HEK293 (cell line): ENCODE results near the gene EPOP.

Source experiments
- GFI1B ChIP-seq: fragments of 450-650 bp; formaldehyde crosslinking; IDR thresholded peaks from 2 replicates; pipeline ENCODE4 v1.5.1; 2016; ENCODE audit warnings: missing biosample characterization, missing genetic modification characterization
- KLF1 ChIP-seq: fragments of 450-650 bp; formaldehyde crosslinking; IDR thresholded peaks from 2 replicates; pipeline ENCODE4 v1.5.1; 2016; ENCODE audit warnings: missing biosample characterization, missing genetic modification characterization
- KLF7 ChIP-seq: fragments of 450-650 bp; formaldehyde crosslinking; IDR thresholded peaks from 2 replicates; pipeline ENCODE4 v1.5.1; 2016; ENCODE audit warnings: missing biosample characterization, missing genetic modification characterization, borderline replicate concordance
- KLF8 ChIP-seq: fragments of 450-650 bp; formaldehyde crosslinking; IDR thresholded peaks from 2 replicates; pipeline ENCODE4 v1.5.1; 2016; ENCODE audit warnings: missing biosample characterization, missing genetic modification characterization
- MYNN ChIP-seq: fragments of 450-650 bp; formaldehyde crosslinking; IDR thresholded peaks from 2 replicates; pipeline ENCODE4 v1.5.1; 2016; ENCODE audit warnings: missing biosample characterization, missing genetic modification characterization, borderline replicate concordance
- OSR2 ChIP-seq: fragments of 450-650 bp; formaldehyde crosslinking; IDR thresholded peaks from 2 replicates; pipeline ENCODE4 v1.5.1; 2016; ENCODE audit warnings: missing biosample characterization, missing genetic modification characterization
- PBX3 ChIP-seq: sonication (generic); formaldehyde crosslinking; IDR thresholded peaks from 2 replicates; pipeline ENCODE4 v1.8.1; 2022; ENCODE audit warnings: mild to moderate bottlenecking, moderate library complexity, missing genetic modification reagents
- SCRT2 ChIP-seq: fragments of 450-650 bp; formaldehyde crosslinking; IDR thresholded peaks from 2 replicates; pipeline ENCODE4 v1.5.1; 2016; ENCODE audit warnings: missing biosample characterization, missing genetic modification characterization
- ZBTB48 ChIP-seq: fragments of 450-650 bp; formaldehyde crosslinking; IDR thresholded peaks from 2 replicates; pipeline ENCODE4 v1.5.1; 2016; ENCODE audit warnings: missing biosample characterization, missing genetic modification characterization
- ZBTB7A ChIP-seq: fragments of 450-650 bp; formaldehyde crosslinking; IDR thresholded peaks from 2 replicates; pipeline ENCODE4 v1.5.1; 2016; ENCODE audit warnings: low read depth, missing biosample characterization, missing genetic modification characterization
- ZNF138 ChIP-seq: fragments of 450-650 bp; formaldehyde crosslinking; IDR thresholded peaks from 2 replicates; pipeline ENCODE4 v1.5.1; 2016; ENCODE audit warnings: missing biosample characterization, missing genetic modification characterization, borderline replicate concordance
- ZNF140 ChIP-seq: fragments of 450-650 bp; formaldehyde crosslinking; IDR thresholded peaks from 2 replicates; pipeline ENCODE4 v1.5.1; 2016; ENCODE audit warnings: missing biosample characterization, missing genetic modification characterization
- ZNF148 ChIP-seq: fragments of 450-650 bp; formaldehyde crosslinking; IDR thresholded peaks from 2 replicates; pipeline ENCODE4 v1.5.0; 2017; ENCODE audit warnings: missing biosample characterization, missing genetic modification characterization, borderline replicate concordance
- ZNF169 ChIP-seq: fragments of 450-650 bp; formaldehyde crosslinking; IDR thresholded peaks from 2 replicates; pipeline ENCODE4 v1.5.1; 2016; ENCODE audit warnings: missing biosample characterization, missing genetic modification characterization
- ZNF184 ChIP-seq: fragments of 450-650 bp; IDR thresholded peaks from 2 replicates; pipeline ENCODE4 v1.5.1; 2018; ENCODE audit warnings: missing biosample characterization, mild to moderate bottlenecking, missing genetic modification characterization
- ZNF19 ChIP-seq: fragments of 450-650 bp; formaldehyde crosslinking; IDR thresholded peaks from 2 replicates; pipeline ENCODE4; 2016; ENCODE audit warnings: missing biosample characterization, missing genetic modification characterization, low read depth
- ZNF223 ChIP-seq: fragments of 450-650 bp; formaldehyde crosslinking; IDR thresholded peaks from 2 replicates; pipeline ENCODE4 v1.5.1; 2016; ENCODE audit warnings: missing biosample characterization, missing genetic modification characterization
- ZNF26 ChIP-seq: fragments of 450-650 bp; formaldehyde crosslinking; IDR thresholded peaks from 2 replicates; pipeline ENCODE4 v1.5.1; 2016; ENCODE audit warnings: missing biosample characterization, missing genetic modification characterization
- ZNF324 ChIP-seq: fragments of 450-650 bp; formaldehyde crosslinking; IDR thresholded peaks from 2 replicates; pipeline ENCODE4 v1.5.1; 2016; ENCODE audit warnings: missing biosample characterization, missing genetic modification characterization
- ZNF341 ChIP-seq: fragments of 450-650 bp; formaldehyde crosslinking; IDR thresholded peaks from 2 replicates; pipeline ENCODE4; 2016; ENCODE audit warnings: low read depth, missing biosample characterization, missing genetic modification characterization
- ZNF433 ChIP-seq: fragments of 450-650 bp; formaldehyde crosslinking; IDR thresholded peaks from 2 replicates; pipeline ENCODE4 v1.5.1; 2016; ENCODE audit warnings: missing biosample characterization, missing genetic modification characterization, low read depth
- ZNF501 ChIP-seq: fragments of 450-650 bp; formaldehyde crosslinking; IDR thresholded peaks from 2 replicates; pipeline ENCODE4 v1.5.1; 2016; ENCODE audit warnings: missing biosample characterization, missing genetic modification characterization
- ZNF510 ChIP-seq: fragments of 450-650 bp; formaldehyde crosslinking; IDR thresholded peaks from 2 replicates; pipeline ENCODE4 v1.5.1; 2018; ENCODE audit warnings: mild to moderate bottlenecking, missing genetic modification characterization, missing biosample characterization; ENCODE audit not compliant: insufficient replicate concordance
- ZNF529 ChIP-seq: fragments of 450-650 bp; formaldehyde crosslinking; IDR thresholded peaks from 2 replicates; pipeline ENCODE4 v1.5.1; 2017; ENCODE audit warnings: missing genetic modification characterization, missing biosample characterization; ENCODE audit not compliant: insufficient replicate concordance
- ZNF530 ChIP-seq: fragments of 450-650 bp; formaldehyde crosslinking; IDR thresholded peaks from 2 replicates; pipeline ENCODE4 v1.5.1; 2016; ENCODE audit warnings: low read depth, missing biosample characterization, missing genetic modification characterization
- ZNF558 ChIP-seq: fragments of 450-650 bp; formaldehyde crosslinking; IDR thresholded peaks from 2 replicates; pipeline ENCODE4 v1.5.1; 2016; ENCODE audit warnings: missing biosample characterization, missing genetic modification characterization
- ZNF561 ChIP-seq: fragments of 450-650 bp; IDR thresholded peaks from 2 replicates; pipeline ENCODE4 v1.5.1; 2018; ENCODE audit warnings: missing biosample characterization, missing genetic modification characterization, borderline replicate concordance
- ZNF571 ChIP-seq: fragments of 450-650 bp; formaldehyde crosslinking; IDR thresholded peaks from 2 replicates; pipeline ENCODE4 v1.5.0; 2017; ENCODE audit warnings: missing biosample characterization, missing genetic modification characterization
- ZNF596 ChIP-seq: fragments of 450-650 bp; IDR thresholded peaks from 2 replicates; pipeline ENCODE4 v1.5.0; 2018; ENCODE audit warnings: missing biosample characterization, mild to moderate bottlenecking, missing genetic modification characterization, moderate library complexity
- ZNF621 ChIP-seq: fragments of 450-650 bp; formaldehyde crosslinking; IDR thresholded peaks from 2 replicates; pipeline ENCODE4 v1.5.1; 2017; ENCODE audit warnings: missing biosample characterization, missing genetic modification characterization
- ZNF654 ChIP-seq: fragments of 450-650 bp; formaldehyde crosslinking; IDR thresholded peaks from 2 replicates; pipeline ENCODE4 v1.5.1; 2016; ENCODE audit warnings: low read depth, missing biosample characterization, missing genetic modification characterization
- ZNF664 ChIP-seq: fragments of 450-650 bp; formaldehyde crosslinking; IDR thresholded peaks from 2 replicates; pipeline ENCODE4 v1.5.1; 2016; ENCODE audit warnings: missing biosample characterization, missing genetic modification characterization
- ZNF707 ChIP-seq: fragments of 450-650 bp; formaldehyde crosslinking; IDR thresholded peaks from 2 replicates; pipeline ENCODE4 v1.5.1; 2016; ENCODE audit warnings: missing biosample characterization, missing genetic modification characterization
- ZNF785 ChIP-seq: fragments of 450-650 bp; formaldehyde crosslinking; IDR thresholded peaks from 2 replicates; pipeline ENCODE4 v1.5.1; 2016; ENCODE audit warnings: missing biosample characterization, missing genetic modification characterization
- ZNF830 ChIP-seq: fragments of 450-650 bp; IDR thresholded peaks from 2 replicates; pipeline ENCODE4 v1.5.0; 2018; ENCODE audit warnings: missing biosample characterization, missing genetic modification characterization, low read depth, mild to moderate bottlenecking, moderate library complexity
- ZSCAN30 ChIP-seq: fragments of 450-650 bp; IDR thresholded peaks from 2 replicates; pipeline ENCODE4 v1.5.1; 2018; ENCODE audit warnings: missing biosample characterization, mild to moderate bottlenecking, missing genetic modification characterization, moderate library complexity

EPOP gene

GRCh38 chr17:38674014-38674748 lies 576 bp downstream of the EPOP start (continued):
- TF ChIP-seq ZBTB7A = no peak
- no peak for TF ChIP-seq ZNF19 (tag by site-specific recombination)
- TF ChIP-seq ZNF654 = no peak
- no peak for TF ChIP-seq ZNF571 (tag by site-specific recombination)
- no peak for TF ChIP-seq ZNF707 (tag by site-specific recombination)
- TF ChIP-seq KLF1 = peak; percentile 7; the same call in 1 of the 2 replicates
- TF ChIP-seq ZNF138 (tag by site-specific recombination) = no peak
- TF ChIP-seq ZNF433 (tag by site-specific recombination) = no peak
- TF ChIP-seq KLF7 = no peak
- no peak for TF ChIP-seq ZNF664
- no peak for TF ChIP-seq ZNF501 (tag by site-specific recombination)
- 0 out of 2 replicates have a peak, but pooled peaks have one; percentile 35 for TF ChIP-seq ZBTB48 (tag by site-specific recombination)
- no peak for TF ChIP-seq ZNF148
- TF ChIP-seq ZNF140 (tag by site-specific recombination) = no peak
- TF ChIP-seq OSR2 (tag by site-specific recombination) = no peak
- no peak for TF ChIP-seq KLF8 (tag by site-specific recombination)
- peak; percentile 77 for TF ChIP-seq ZNF223 (tag by site-specific recombination)
- no peak for TF ChIP-seq ZNF530
- no peak for TF ChIP-seq MYNN
- TF ChIP-seq ZNF341 (tag by site-specific recombination) = no peak
- no peak for TF ChIP-seq ZNF830 (tag by site-specific recombination)
- no peak for TF ChIP-seq GFI1B (tag by site-specific recombination)
- TF ChIP-seq ZNF558 = no peak
- no peak for TF ChIP-seq ZNF169 (tag by site-specific recombination)
- TF ChIP-seq ZNF510 (tag by site-specific recombination) = no peak
- no peak for TF ChIP-seq ZNF561 (tag by site-specific recombination)
- no peak for TF ChIP-seq SCRT2
- TF ChIP-seq ZNF621 (tag by site-specific recombination) = no peak
- TF ChIP-seq PBX3 = no peak; the same call in 1 of the 2 replicates
- no peak for TF ChIP-seq ZNF529 (tag by site-specific recombination)
- TF ChIP-seq ZNF596 (tag by site-specific recombination) = no peak
- TF ChIP-seq ZNF324 (tag by site-specific recombination) = no peak
- no peak for TF ChIP-seq ZNF785 (tag by site-specific recombination)
- no peak for TF ChIP-seq ZSCAN30
- no peak for TF ChIP-seq ZNF26 (tag by site-specific recombination)
- TF ChIP-seq ZNF184 (tag by site-specific recombination) = no peak
